WTC11 (cell line): ENCODE measurements around the gene CHI3L1. TPM values are rescaled to one million over a fixed set of nuclear protein-coding genes. Genes with fewer than 3 reads are reported as not detected.

Experiments used
- ATAC-seq: fragments of 200-7000 bp; cut with Tn5 transposase; 2 replicates; pipeline ENCODE4 v1.10.0; 2021; ENCODE audit warnings: mild to moderate bottlenecking, moderate library complexity
- CTCF ChIA-PET: fragments of 300-600 bp; sonication (Branson Sonifier 250); formaldehyde crosslinking; loops from one replicate; lab custom pipeline; 2021; ENCODE audit warnings: antibody characterized with exemption; lab: Charles Lee
- POLR2A ChIA-PET: fragments of 350-600 bp; sonication (Branson Sonifier 250); formaldehyde crosslinking; loops from one replicate; lab custom pipeline; 2021; ENCODE audit warnings: antibody characterized with exemption; lab: Charles Lee
- DNase-seq: peaks from one replicate; pipeline ENCODE4 v3.0.0; 2021; ENCODE audit warnings: low spot score
- H3K27ac Mint-ChIP-seq: 2 replicates; pipeline ENCODE4 v1.8.0; 2021; ENCODE audit warnings: mixed read lengths
- H3K27me3 Mint-ChIP-seq: 2 replicates; pipeline ENCODE4 v1.8.0; 2021; ENCODE audit warnings: low read depth, mild to moderate bottlenecking, moderate library complexity, mixed read lengths
- H3K36me3 Mint-ChIP-seq: 2 replicates; pipeline ENCODE4 v1.8.0; 2021; ENCODE audit warnings: mixed read lengths
- H3K4me1 Mint-ChIP-seq: 2 replicates; pipeline ENCODE4 v1.8.0; 2022; ENCODE audit warnings: mixed read lengths
- H3K4me3 Mint-ChIP-seq: 2 replicates; pipeline ENCODE4 v1.8.0; 2021; ENCODE audit warnings: mild to moderate bottlenecking, moderate library complexity, mixed read lengths
- H3K9me3 Mint-ChIP-seq: 2 replicates; pipeline ENCODE4 v1.8.0; 2021; ENCODE audit warnings: mixed read lengths
- ATF1 ChIP-seq: sonication (generic); formaldehyde crosslinking; IDR thresholded peaks from 2 replicates; pipeline ENCODE4 v1.8.1; 2023; ENCODE audit warnings: mild to moderate bottlenecking, moderate library complexity, missing genetic modification reagents
- EMX1 ChIP-seq: fragments of 250-450 bp; sonication (Bioruptor Pico); IDR thresholded peaks from 2 replicates; pipeline ENCODE4 v1.8.0; 2021; ENCODE audit warnings: mild to moderate bottlenecking
- ERG ChIP-seq: fragments of 250-450 bp; sonication (Bioruptor Pico); IDR thresholded peaks from 2 replicates; pipeline ENCODE4 v1.8.0; 2021; ENCODE audit warnings: mild to moderate bottlenecking
- FOXK1 ChIP-seq: sonication (generic); formaldehyde crosslinking; IDR thresholded peaks from 2 replicates; pipeline ENCODE4 v1.8.0; 2022; ENCODE audit warnings: mild to moderate bottlenecking, moderate library complexity, missing genetic modification reagents
- FOXP4 ChIP-seq: sonication (generic); formaldehyde crosslinking; IDR thresholded peaks from 2 replicates; pipeline ENCODE4 v1.8.0; 2022; ENCODE audit warnings: mild to moderate bottlenecking, missing genetic modification reagents
- JUN ChIP-seq: sonication (generic); formaldehyde crosslinking; IDR thresholded peaks from 2 replicates; pipeline ENCODE4 v1.8.0; 2023; ENCODE audit warnings: mild to moderate bottlenecking, missing genetic modification reagents
- NR1H2 ChIP-seq: sonication (generic); formaldehyde crosslinking; IDR thresholded peaks from 2 replicates; pipeline ENCODE4 v1.9.0; 2021; ENCODE audit warnings: mild to moderate bottlenecking, moderate library complexity, missing genetic modification reagents
- STAT6 ChIP-seq: sonication (generic); formaldehyde crosslinking; conservative IDR thresholded peaks from 2 replicates; pipeline ENCODE4 v1.8.1; 2023; ENCODE audit warnings: mild to moderate bottlenecking, low read depth, missing genetic modification reagents, moderate library complexity
- TCF7 ChIP-seq: sonication (generic); formaldehyde crosslinking; IDR thresholded peaks from 2 replicates; pipeline ENCODE4 v1.8.0; 2022; ENCODE audit warnings: mild to moderate bottlenecking, low read depth, missing genetic modification reagents, moderate library complexity
- TP53 ChIP-seq: sonication (generic); formaldehyde crosslinking; IDR thresholded peaks from 2 replicates; pipeline ENCODE4 v1.8.1; 2023; ENCODE audit warnings: mild to moderate bottlenecking, missing genetic modification reagents
- ZNF138 ChIP-seq: sonication (generic); formaldehyde crosslinking; conservative IDR thresholded peaks from 2 replicates; pipeline ENCODE4 v1.8.1; 2022; ENCODE audit warnings: mild to moderate bottlenecking, moderate library complexity, missing genetic modification reagents
- ZNF219 ChIP-seq: sonication (generic); formaldehyde crosslinking; IDR thresholded peaks from 2 replicates; pipeline ENCODE4 v1.8.0; 2023; ENCODE audit warnings: missing genetic modification reagents, mild to moderate bottlenecking, borderline replicate concordance
- ZNF423 ChIP-seq: fragments of 250-450 bp; sonication (Bioruptor Pico); IDR thresholded peaks from 2 replicates; pipeline ENCODE4 v2.1.2; 2022; ENCODE audit warnings: mild to moderate bottlenecking, moderate library complexity
- total RNA-seq: library from RNA; stranded (reverse); gene quantifications from 3 replicates; pipeline ENCODE4 v1.2.3, GENCODE V29; 2021

CHI3L1 gene
- total RNA-seq, 1 experiment from 2014 or later: 0.24 TPM

GRCh38 chr1:203153051-203153988 is 33.2 kb downstream of the CHI3L1 start:
- POLR2A ChIA-PET: interaction anchor here (0.7 kb wide), 1 partner anchor 372 kb away, joined by 3 read pairs; no protein-coding TSS in a partner anchor
- peak; percentile 47; the same call in 1 of the 2 replicates for TF ChIP-seq ZNF423 (CRISPR knock-in tag)
- no peak for TF ChIP-seq EMX1
- Mint-ChIP-seq H3K27ac (no peak overlapping the region; the same call in 1 of the 2 replicates), H3K36me3 (peaks cover 3% of the 10 kb centered on the region; the same call in 1 of the 2 replicates), H3K4me3 (no peak overlapping the region), H3K27me3 (no peaks in the 10 kb centered on the region), H3K4me1 (peaks cover 63% of the 10 kb centered on the region), H3K9me3 (peaks cover 10% of the 10 kb centered on the region)
- DNase-seq: no peak
- ATAC-seq: peak; percentile 11; the same call in 1 of the 2 replicates
- CTCF ChIA-PET: interaction anchor here (0.6 to 12.2 kb wide), 16 partner anchors 13 to 117 kb away, joined by 3 to 184 read pairs (median 6); partner anchors contain the start of genes ADORA1 and MYOG

GRCh38 chr1:203152158-203153034 is 34.1 kb downstream of the CHI3L1 start:
- ATAC-seq: no peak; the same call in 1 of the 2 replicates
- ChIA-PET POLR2A (interaction anchor here (0.7 kb wide), 1 partner anchor 373 kb away, joined by 3 read pairs; no protein-coding TSS in a partner anchor), CTCF (interaction anchor here (1.3 to 12.2 kb wide), 10 partner anchors 14 to 116 kb away, joined by 4 to 184 read pairs (median 12); partner anchors contain the start of gene ADORA1)
- no peaks in the 10 kb centered on the region for H3K36me3 Mint-ChIP-seq
- H3K27me3 Mint-ChIP-seq: no peaks in the 10 kb centered on the region
- no peak for TF ChIP-seq FOXP4 (CRISPR knock-in tag)
- peaks cover 72% of the 10 kb centered on the region for H3K4me1 Mint-ChIP-seq
- 0 out of 2 replicates have a peak, but pooled peaks cover 3% of the 10 kb centered on the region for H3K9me3 Mint-ChIP-seq
- no peak for DNase-seq
- no peak overlapping the region for H3K4me3 Mint-ChIP-seq
- peak overlapping the region; percentile 49; the same call in 1 of the 2 replicates for H3K27ac Mint-ChIP-seq

GRCh38 chr1:203151362-203152157 is 34.9 kb downstream of the CHI3L1 start:
- Mint-ChIP-seq H3K9me3 (no peaks in the 10 kb centered on the region), H3K27ac (0 out of 2 replicates have a peak overlapping the region, but pooled peaks have one; percentile 39), H3K27me3 (no peaks in the 10 kb centered on the region), H3K36me3 (no peaks in the 10 kb centered on the region), H3K4me1 (peaks cover 80% of the 10 kb centered on the region), H3K4me3 (no peak overlapping the region)
- ATAC-seq: no peak
- no peak for TF ChIP-seq JUN (CRISPR knock-in tag)
- no peak for DNase-seq
- CTCF ChIA-PET: interaction anchor here (0.7 to 12.2 kb wide), 12 partner anchors 11 to 121 kb away, joined by 3 to 184 read pairs (median 10); partner anchors contain the start of gene ADORA1
- POLR2A ChIA-PET: no interaction called here

GRCh38 chr1:203150511-203151297 is 35.8 kb downstream of the CHI3L1 start:
- no peak for DNase-seq
- Mint-ChIP-seq H3K27me3 (no peaks in the 10 kb centered on the region), H3K9me3 (no peaks in the 10 kb centered on the region), H3K27ac (0 out of 2 replicates have a peak overlapping the region, but pooled peaks have one; percentile 42), H3K4me3 (no peak overlapping the region), H3K4me1 (peaks cover 89% of the 10 kb centered on the region), H3K36me3 (no peaks in the 10 kb centered on the region)
- no peak for ATAC-seq
- ChIA-PET POLR2A (no interaction called here), CTCF (interaction anchor here (1.0 to 12.2 kb wide), 8 partner anchors 12 to 114 kb away, joined by 3 to 184 read pairs (median 14); partner anchors contain the start of gene ADORA1)
- TF ChIP-seq ATF1 (CRISPR knock-in tag) (no peak), TCF7 (CRISPR knock-in tag) (no peak), STAT6 (CRISPR knock-in tag) (no peak), TP53 (no peak), FOXK1 (no peak), ZNF138 (CRISPR knock-in tag) (no peak), ERG (CRISPR knock-in tag) (no peak), ZNF219 (no peak), NR1H2 (CRISPR knock-in tag) (no peak)
